GM21367 (cell line): ENCODE results near the gene ENTPD8.

Experiments
- ATAC-seq: cut with Tn5 transposase; IDR thresholded peaks from one replicate; pipeline ENCODE4 v1.9.1; 2021; ENCODE audit not compliant: unreplicated experiment

The ENTPD8 gene

GRCh38 chr9:137441289-137441934 is at the start of gene ENTPD8:
ENTPD8 (minus strand) TSS chr9:137441357; CDS start chr9:137438285, 3,072 bp downstream.
- no peak for ATAC-seq

GRCh38 chr9:137490532-137491186 is 49.5 kb upstream of the ENTPD8 start:
- ATAC-seq: no peak

- no peak for ATAC-seq
Measured at GRCh38 chr9:137488906-137489305, 47.7 kb upstream of the ENTPD8 start.

- ATAC-seq: no peak
Measured at GRCh38 chr9:137488327-137488653, 47.1 kb upstream of the ENTPD8 start.

DNA sequence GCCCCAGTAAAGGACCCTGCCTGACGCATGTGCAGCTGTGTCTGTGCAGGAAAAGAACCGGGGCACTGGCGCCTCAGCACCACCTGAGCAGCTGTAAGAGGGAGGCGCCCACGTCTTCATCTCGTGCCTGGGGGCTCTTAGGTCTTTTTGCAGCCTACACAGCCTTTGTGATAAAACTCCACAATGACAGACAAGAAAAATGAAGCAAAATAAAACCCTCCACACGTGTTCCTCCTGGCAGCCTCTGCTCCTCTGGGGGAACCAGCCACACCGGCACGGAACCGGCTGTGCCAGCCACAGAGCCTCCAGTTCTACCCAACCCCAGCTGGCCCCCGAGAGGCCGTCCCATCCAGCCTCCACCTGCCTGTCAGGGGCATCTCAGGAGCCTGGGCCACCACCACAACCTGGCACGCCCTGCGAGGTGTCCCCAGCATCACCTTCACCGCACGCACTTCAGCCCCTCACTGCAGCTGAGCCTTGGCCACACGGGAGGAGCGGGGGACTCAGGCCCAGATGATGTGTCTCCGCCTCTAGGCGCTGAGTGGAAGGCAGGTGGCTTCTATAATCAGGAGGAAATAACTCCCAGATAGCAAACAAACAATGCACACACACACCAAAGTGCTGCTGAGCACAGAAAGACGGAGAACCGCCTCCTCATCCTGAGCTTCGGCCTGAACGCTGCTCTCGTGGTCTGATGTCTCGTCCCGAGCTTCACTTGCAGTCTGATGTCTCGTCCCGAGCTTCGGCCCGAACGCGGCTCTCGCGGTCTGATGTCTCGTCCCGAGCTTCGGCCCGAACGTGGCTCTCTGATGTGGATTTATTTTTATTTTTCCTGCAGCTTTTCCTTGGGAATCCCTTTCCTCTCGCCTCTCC is 46.5 kb upstream of the ENTPD8 start:
- no peak for ATAC-seq

- no peak for ATAC-seq
Measured at GRCh38 chr9:137486545-137487453, 45.6 kb upstream of the ENTPD8 start.

DNA sequence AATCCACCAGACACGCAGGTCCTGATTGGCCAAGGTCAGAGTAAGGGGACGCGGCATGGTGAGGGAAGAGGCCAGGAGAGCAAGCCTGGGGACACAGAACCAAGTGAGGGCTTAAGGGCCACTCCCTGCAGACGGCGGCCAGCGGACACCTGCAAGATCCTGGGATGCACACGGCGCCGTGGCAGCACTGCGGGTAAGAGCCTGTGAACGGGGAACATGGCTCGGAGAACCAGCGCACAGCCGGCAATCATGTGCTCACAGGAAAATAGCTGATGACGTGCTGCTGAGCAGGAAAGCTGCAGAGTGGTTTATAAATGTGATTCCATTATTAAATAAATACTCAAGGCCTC is 45.0 kb upstream of the ENTPD8 start:
- ATAC-seq: no peak

DNA sequence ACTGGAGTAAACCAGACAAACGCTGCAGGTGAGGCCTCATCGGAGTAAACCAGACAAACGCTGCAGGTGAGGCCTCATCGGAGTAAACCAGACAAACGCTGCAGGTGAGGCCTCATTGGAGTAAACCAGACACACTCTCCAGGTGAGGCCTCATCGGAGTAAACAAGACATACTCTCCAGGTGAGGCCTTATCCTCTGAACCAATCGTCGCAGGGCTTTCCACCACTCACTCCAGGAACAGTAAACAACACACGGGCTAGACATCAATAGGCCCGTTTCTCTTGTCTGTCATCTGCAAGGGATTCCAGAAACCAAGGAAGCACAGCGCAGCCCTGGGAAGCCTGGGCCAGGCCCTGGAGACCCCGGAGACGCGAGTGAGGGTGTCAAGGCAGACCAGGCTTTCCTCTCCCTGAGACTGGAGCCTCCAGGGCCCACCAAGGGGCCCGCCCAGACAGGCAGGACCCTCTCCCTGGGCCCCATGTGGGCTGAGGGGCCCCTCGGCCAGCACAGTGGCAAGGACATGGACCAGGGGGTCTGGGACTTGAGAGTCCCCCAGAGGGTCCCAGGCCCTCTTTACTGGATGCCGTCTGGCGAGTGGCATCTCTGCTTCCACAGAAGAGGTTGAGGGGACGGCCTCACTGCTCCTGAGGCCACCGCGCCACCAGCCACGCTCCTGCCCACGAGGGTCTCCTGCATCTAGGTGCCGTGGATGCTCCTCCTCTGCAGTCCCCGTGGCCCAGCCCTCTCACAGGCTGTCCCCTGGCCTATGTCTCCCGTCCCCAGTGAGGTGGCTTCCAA is 44.4 kb upstream of the ENTPD8 start:
- no peak for ATAC-seq

DNA sequence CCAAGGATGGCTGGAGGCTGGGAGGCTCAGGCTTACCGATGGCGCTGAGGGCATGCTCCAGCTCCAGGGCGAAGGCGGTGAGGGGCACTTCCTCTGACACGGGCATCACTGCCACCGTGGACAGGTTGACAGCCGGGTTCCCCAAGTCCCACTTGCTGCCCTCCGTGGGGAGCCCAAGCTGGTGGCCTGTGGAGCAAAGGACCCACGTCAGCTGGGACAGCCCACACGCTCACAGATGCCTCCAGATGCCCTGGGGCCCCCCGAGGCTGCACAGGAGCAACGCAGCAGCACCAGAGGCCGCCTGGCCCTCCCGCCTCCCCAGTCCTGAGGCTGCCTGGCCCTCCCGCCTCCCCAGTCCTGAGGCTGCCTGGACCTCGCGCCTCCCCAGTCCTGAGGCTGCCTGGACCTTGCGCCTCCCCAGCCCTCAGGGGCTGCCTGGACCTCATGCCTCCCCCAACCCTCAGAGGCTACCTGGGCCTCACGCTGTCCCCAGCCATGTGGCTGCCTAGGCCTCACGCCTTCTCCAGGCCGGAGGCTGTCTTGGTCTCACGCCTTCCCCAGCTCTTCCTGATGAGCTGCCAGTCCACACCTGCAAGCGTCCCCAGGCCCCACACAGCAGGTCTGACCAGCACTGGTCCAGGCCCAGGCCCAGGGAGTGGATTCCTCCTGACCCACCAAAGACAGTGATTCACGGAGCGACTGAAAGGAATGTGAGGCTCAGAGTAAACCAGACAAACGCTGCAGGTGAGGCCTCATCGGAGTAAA is 43.6 kb upstream of the ENTPD8 start:
- ATAC-seq: no peak

- ATAC-seq: no peak
Measured at GRCh38 chr9:137482094-137482781, 41.1 kb upstream of the ENTPD8 start.

DNA sequence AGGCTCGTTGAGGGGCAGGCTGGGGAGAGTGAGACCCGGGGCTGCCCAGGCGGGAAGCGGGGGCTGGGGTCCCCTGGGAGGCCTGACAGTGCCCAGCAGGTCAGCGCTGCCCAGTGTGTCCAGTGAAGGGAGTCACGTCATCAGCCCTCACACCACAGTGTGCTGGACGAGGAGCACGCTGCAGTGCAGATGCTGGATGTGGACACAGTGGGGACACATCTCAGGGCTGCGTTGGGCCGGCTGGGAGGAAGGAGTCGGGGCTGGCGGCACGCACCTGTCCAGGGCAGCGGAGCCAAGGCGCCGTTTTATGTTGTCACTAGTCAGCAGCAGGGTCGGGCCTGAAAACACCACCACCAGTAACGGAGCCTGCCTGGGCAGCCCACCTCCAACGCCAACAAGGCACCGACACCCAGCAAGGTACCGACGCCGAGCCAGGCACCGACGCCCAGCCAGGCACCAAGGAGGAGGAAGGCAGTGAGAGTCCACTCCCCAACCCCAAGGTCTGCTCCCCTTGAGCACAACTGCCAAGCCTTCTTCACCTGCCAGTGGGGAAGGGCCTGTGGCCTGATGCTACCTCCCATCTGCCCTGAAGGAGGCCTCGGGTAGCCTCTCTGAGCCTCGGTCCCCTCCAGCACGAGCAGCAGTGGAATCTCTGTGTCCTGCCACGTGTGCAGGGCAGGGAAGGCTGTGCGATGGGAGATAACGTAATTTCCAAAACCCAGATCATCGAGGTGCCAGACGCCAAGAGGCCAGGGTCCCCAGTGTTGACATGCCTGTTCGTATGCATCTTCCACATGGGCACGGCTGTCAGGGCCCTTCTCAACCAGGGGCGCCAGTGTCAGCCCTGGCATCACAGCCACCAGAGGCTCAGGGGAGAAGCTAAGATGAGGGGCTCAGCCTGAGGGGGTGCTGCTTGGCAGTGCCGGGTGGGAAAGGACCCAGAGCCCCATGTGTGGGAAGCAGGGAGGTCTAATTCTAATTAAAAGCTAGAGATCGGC is 39.8 kb upstream of the ENTPD8 start:
- ATAC-seq: no peak

DNA sequence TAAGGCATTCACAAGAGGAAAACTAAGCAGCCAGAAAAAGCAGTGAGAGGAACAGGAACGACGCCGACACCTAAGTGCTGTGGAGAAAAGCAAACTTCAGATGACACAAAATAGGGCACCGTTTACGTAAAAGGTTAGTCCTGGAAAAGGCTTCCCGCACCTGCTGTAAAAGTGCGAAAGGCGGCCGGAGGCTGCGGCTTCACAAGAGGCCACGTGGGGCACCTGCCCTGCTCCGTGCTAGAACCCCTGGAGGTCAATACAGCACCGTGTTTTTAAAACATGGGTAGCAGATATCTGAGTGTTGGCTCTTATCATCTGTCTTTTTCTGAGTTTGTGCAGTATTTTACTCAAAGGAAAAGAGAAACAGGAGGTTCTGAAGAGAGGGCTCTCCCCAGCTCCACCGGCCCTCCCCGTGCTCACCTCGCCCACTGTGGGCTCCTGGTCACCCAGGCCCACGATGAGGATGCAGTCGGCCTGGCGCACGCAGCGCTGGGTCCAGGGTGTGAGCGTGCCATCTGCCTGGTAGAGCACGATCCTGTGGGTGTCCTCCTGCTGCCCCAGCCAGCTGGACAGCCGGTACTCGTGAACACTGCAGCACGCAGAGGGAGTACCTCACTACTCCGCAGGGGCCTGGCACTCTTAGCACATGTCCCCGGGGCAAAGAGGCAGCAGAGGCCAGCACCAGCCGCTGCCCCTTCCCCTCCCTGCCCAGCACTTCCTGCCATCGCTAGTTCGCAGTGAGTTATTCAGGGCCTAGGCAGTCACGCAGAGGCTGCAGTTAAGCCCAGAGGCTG is 38.9 kb upstream of the ENTPD8 start:
- ATAC-seq: no peak

- no peak for ATAC-seq
Measured at GRCh38 chr9:137478962-137479861, 38.1 kb upstream of the ENTPD8 start.

DNA sequence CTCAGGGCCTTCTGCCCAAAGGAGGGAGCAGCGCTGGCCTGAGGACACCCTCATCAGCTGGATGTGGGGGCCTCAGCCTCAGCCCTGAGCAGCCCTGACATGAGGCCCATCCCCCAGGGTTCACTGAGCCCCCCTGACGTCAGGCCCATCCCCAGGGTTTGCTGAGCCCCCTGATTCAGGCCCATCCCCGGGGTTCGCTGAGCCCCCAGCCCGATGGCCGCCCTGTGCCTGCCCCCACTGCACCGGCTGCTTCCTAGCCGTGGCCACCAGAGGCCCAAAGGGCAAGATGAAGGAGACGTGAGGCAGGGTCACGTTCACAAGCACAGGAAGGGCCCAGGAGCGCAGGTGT is 37.4 kb upstream of the ENTPD8 start:
- no peak for ATAC-seq

GRCh38 chr9:137477778-137478612 is 36.8 kb upstream of the ENTPD8 start:
- no peak for ATAC-seq
